Measurements from ENCODE around the gene ATXN10. TPM values are rescaled to one million over a fixed set of nuclear protein-coding genes. Genes with fewer than 3 reads are reported as not detected.

ATXN10 gene
- total and polyA plus RNA-seq, 10 of the 15 experiments (the other 5 are each of a cell fraction or from before 2014, with no cell fraction given) = 29.2 to 249 (median 146) TPM

- ChIA-PET CTCF (no interaction called here), RAD21 (ENCODE audit: unreplicated experiment) (no interaction called here), POLR2A (no interaction called here), SMC1A (ENCODE audit: uncharacterized antibody, unreplicated experiment) (no interaction called here)
- Histone ChIP-seq H3K27me3 (replicated peaks in 1 of 2; ENCODE audit: control insufficient read depth in 2 of 2, insufficient read depth in 2 of 2, low read length in 1 of 2) (no peaks in the 10 kb centered on the region), H3K9me3 (replicated peaks; ENCODE audit: control insufficient read depth, insufficient read depth, low read length) (no peaks in the 10 kb centered on the region), H3K9ac (ENCODE audit: control insufficient read depth, insufficient read depth, low read length) (no peak overlapping the region), H3K4me1 (ENCODE audit: control insufficient read depth, insufficient read depth, low read length) (no peaks in the 10 kb centered on the region), H4K20me1 (ENCODE audit: control insufficient read depth, insufficient read depth) (no peaks in the 10 kb centered on the region), H3K36me3 (ENCODE audit: control insufficient read depth in 2 of 2, insufficient read depth in 2 of 2, low read length in 1 of 2) (peaks cover 2 to 5% of the 10 kb centered on the region in 2 experiments), H3K79me2 (ENCODE audit: control insufficient read depth, insufficient read depth, low read length) (no peaks in the 10 kb centered on the region), H3K4me3 (no peak overlapping the region), H3K4me2 (ENCODE audit: control insufficient read depth, insufficient read depth) (no peak overlapping the region), H2AFZ (ENCODE audit: control insufficient read depth, low read depth, low read length) (no peak overlapping the region), H3K27ac (ENCODE audit: control insufficient read depth, insufficient read depth) (no peak overlapping the region)
- WGBS (ENCODE audit: insufficient coverage, insufficient replicate concordance, low lambda C conversion rate, missing lambda C conversion rate) = 96% methylated on average over 6 of the region's 6 CpGs
- BruUV-seq (replicated peaks) = no TSS peak
- TF ChIP-seq EGR1 (IDR thresholded peaks at IDR 0.05; ENCODE audit: borderline replicate concordance in 1 of 2, low read depth in 2 of 2, low read length in 2 of 2) (no peak), HDAC2 (IDR thresholded peaks at IDR 0.05) (no peak), ATF2 (IDR thresholded peaks at IDR 0.05; ENCODE audit: low read length) (no peak), RAD21 (IDR thresholded peaks at IDR 0.05; ENCODE audit: insufficient read depth, low read depth, low read length) (no peak), RELA (IDR thresholded peaks at IDR 0.05; ENCODE audit: borderline replicate concordance, partially characterized antibody) (no peak), PKNOX1 (IDR thresholded peaks at IDR 0.05) (no peak)
- DNase-seq (ENCODE audit: low read depth, low spot score) (no peak), ATAC-seq (no peak), FAIRE-seq (no peak)
- in situ Hi-C loops (cut with MboI) = no loop called here
- intact Hi-C loops (cut with micrococcal nuclease; ENCODE audit: unreplicated experiment) = no loop called here
Observed at GRCh38 chr22:45804319-45804985, 132.8 kb downstream of the ATXN10 start.

Data from GM12878 (cell line).